HCT116 (cell line): ENCODE measurements around the gene AFF1. TPM values are rescaled to one million over a fixed set of nuclear protein-coding genes. Genes with fewer than 3 reads are reported as not detected.

ENCODE experiments used
- ATAC-seq: fragments of 200-7000 bp; cut with Tn5 transposase; 2 replicates; pipeline ENCODE4 v1.9.1; 2020; ENCODE audit warnings: mild to moderate bottlenecking, moderate library complexity
- BruUV-seq: library from RNA; stranded (reverse); fragments of 400-500 nt; replicated peaks from 2 replicates; lab custom pipeline; 2021; lab: Mats Ljungman, UMichigan
- CTCF ChIA-PET: fragments of 300-600 bp; sonication (Branson Sonifier 250); formaldehyde crosslinking; loops from one replicate; lab custom pipeline; 2021; ENCODE audit warnings: antibody characterized with exemption; lab: Charles Lee
- POLR2A ChIA-PET: fragments of 300-600, 350-600 bp; sonication (Branson Sonifier 250); formaldehyde crosslinking; loops from one replicate; lab custom pipeline; 2021; ENCODE audit warnings: antibody characterized with exemption; lab: Charles Lee
- RAD21 ChIA-PET, 2 experiments: fragments of 300-600 bp; sonication (Branson Sonifier 250); formaldehyde crosslinking; loops; one replicate each; lab custom pipeline; 2023; ENCODE audit warnings: low total read pairs in 2 of 2; ENCODE audit not compliant: uncharacterized antibody in 2 of 2, unreplicated experiment in 2 of 2, low non-redundant PET in 1 of 2; lab: Charles Lee
- DNase-seq: peaks from one replicate; pipeline ENCODE4 v3.0.0-alpha.2; 2010; ENCODE audit warnings: low read depth, low spot score
- H2AFZ ChIP-seq: fragments of 200-600 bp; shearing (Covaris generic), sonication (generic); 2 replicates; pipeline ENCODE4 v1.6.1; 2017; ENCODE audit warnings: low read depth, mixed run types, mixed read lengths, antibody characterized with exemption, low read length; ENCODE audit not compliant: poor library complexity, severe bottlenecking
- H3K27ac ChIP-seq: 2 replicates; pipeline ENCODE4 v1.5.1; 2012; ENCODE audit warnings: low read depth, low read length
- H3K27me3 ChIP-seq: fragments of 200-600 bp; sonication (generic); 2 replicates; pipeline ENCODE4 v1.6.1; 2016; ENCODE audit warnings: mixed run types, low read length, mixed read lengths; ENCODE audit not compliant: insufficient read depth
- H3K36me3 ChIP-seq, 2 experiments: fragments of 200-500 bp in 1 of 2; fragments of 200-600 bp in 1 of 2; sonication (Bioruptor generic) in 1 of 2; sonication (generic) in 1 of 2; 2 replicates each; pipeline versions ENCODE4 v1.5.1 to v1.6.1; 2014 to 2016; ENCODE audit warnings: low read length in 2 of 2, inconsistent platforms in 1 of 2, mixed read lengths in 1 of 2, mixed run types in 1 of 2; ENCODE audit not compliant: insufficient read depth in 2 of 2, control insufficient read depth in 1 of 2
- H3K4me1 ChIP-seq, 2 experiments: fragments of 200-600 bp in 1 of 2; sonication (generic) in 1 of 2; 2 replicates each; pipeline versions ENCODE4 v1.5.1 to v1.6.1; 2012 to 2017; ENCODE audit warnings: low read length in 2 of 2, inconsistent platforms in 1 of 2, mild to moderate bottlenecking in 1 of 2, mixed read lengths in 1 of 2, mixed run types in 1 of 2, moderate library complexity in 1 of 2; ENCODE audit not compliant: insufficient read depth in 2 of 2, control insufficient read depth in 1 of 2
- H3K4me2 ChIP-seq: fragments of 200-600 bp; sonication (generic); 2 replicates; pipeline ENCODE4 v1.6.1; 2017; ENCODE audit warnings: mixed run types, low read length, mixed read lengths
- H3K4me3 ChIP-seq, 2 experiments: fragments of 200-600 bp in 1 of 2; sonication (generic) in 1 of 2; replicated peaks in 1 of 2; 2 replicates each; pipeline ENCODE4 v1.5.1; 2011 to 2016; ENCODE audit warnings: low read length in 2 of 2, control low read depth in 1 of 2, low read depth in 1 of 2, mild to moderate bottlenecking in 1 of 2, mixed read lengths in 1 of 2, mixed run types in 1 of 2
- H3K79me2 ChIP-seq: fragments of 200-600 bp; sonication (generic); 2 replicates; pipeline ENCODE4 v1.6.1; 2017; ENCODE audit warnings: mild to moderate bottlenecking, mixed run types, low read length, moderate library complexity, mixed read lengths; ENCODE audit not compliant: insufficient read depth
- H3K9ac ChIP-seq: fragments of 200-600 bp; sonication (generic); 2 replicates; pipeline ENCODE4 v1.6.1; 2016; ENCODE audit warnings: low read length, mixed read lengths
- H3K9me2 ChIP-seq: fragments of 200-600 bp; sonication (generic), shearing (Covaris generic); 2 replicates; pipeline ENCODE4 v1.6.1; 2017; ENCODE audit warnings: mixed run types, mild to moderate bottlenecking, moderate library complexity; ENCODE audit not compliant: insufficient read depth
- H3K9me3 ChIP-seq, 2 experiments: fragments of 200-500 bp in 1 of 2; fragments of 200-600 bp in 1 of 2; sonication (Bioruptor generic) in 1 of 2; sonication (generic) in 1 of 2; 2 replicates each; pipeline ENCODE4 v1.6.1; 2014 to 2017; ENCODE audit warnings: low read length in 2 of 2, mixed read lengths in 2 of 2, inconsistent platforms in 1 of 2, low read depth in 1 of 2, mild to moderate bottlenecking in 1 of 2, mixed run types in 1 of 2, moderate library complexity in 1 of 2; ENCODE audit not compliant: control insufficient read depth in 1 of 2, insufficient read depth in 1 of 2
- H4K20me1 ChIP-seq: fragments of 200-600 bp; sonication (generic), shearing (Covaris generic); 2 replicates; pipeline ENCODE4 v1.6.1; 2017; ENCODE audit warnings: mixed run types, mild to moderate bottlenecking, moderate library complexity; ENCODE audit not compliant: insufficient read depth
- CEBPB ChIP-seq: IDR thresholded peaks from 2 replicates; pipeline ENCODE4 v1.6.1; 2012; ENCODE audit warnings: low read depth
- ELF1 ChIP-seq: IDR thresholded peaks from 2 replicates; pipeline ENCODE4 v1.6.1; 2012; ENCODE audit warnings: low read depth, borderline replicate concordance
- EZH2 ChIP-seq: fragments of 200-600 bp; sonication (generic); IDR thresholded peaks from 2 replicates; pipeline ENCODE4 v1.6.1; 2017; ENCODE audit warnings: antibody characterized with exemption, mixed run types
- EZH2phosphoT487 ChIP-seq: fragments of 200-600 bp; IDR thresholded peaks from 2 replicates; pipeline ENCODE4 v1.6.1; 2018; ENCODE audit warnings: antibody characterized with exemption, borderline replicate concordance
- FOSL1 ChIP-seq: IDR thresholded peaks from 2 replicates; pipeline ENCODE4 v1.6.1; 2012; ENCODE audit warnings: low read depth
- MAX ChIP-seq: IDR thresholded peaks from 2 replicates; pipeline ENCODE4 v1.6.1; 2012
- POLR2A ChIP-seq: IDR thresholded peaks from 2 replicates; pipeline ENCODE4 v1.7.0; 2011; ENCODE audit warnings: borderline replicate concordance; ENCODE audit not compliant: insufficient read depth, insufficient read length; ENCODE audit errors: extremely low read depth
- SP1 ChIP-seq: IDR thresholded peaks from 2 replicates; pipeline ENCODE4 v1.6.1; 2012; ENCODE audit warnings: low read depth
- SRF ChIP-seq: IDR thresholded peaks from 2 replicates; pipeline ENCODE4 v1.6.1; 2012; ENCODE audit warnings: low read depth
- TCF7L2 ChIP-seq: IDR thresholded peaks from 2 replicates; pipeline ENCODE4 v1.7.0; 2011; ENCODE audit warnings: borderline replicate concordance, inconsistent platforms; ENCODE audit not compliant: insufficient read depth, insufficient read length; ENCODE audit errors: extremely low read depth
- ZNF274 ChIP-seq: fragments of 200-500 bp; sonication (Bioruptor generic); IDR thresholded peaks from 2 replicates; pipeline ENCODE4 v1.6.1; 2014; ENCODE audit warnings: mild to moderate bottlenecking, low read depth, low read length, inconsistent platforms
- intact Hi-C: fragments of 100-400 bp; cut with micrococcal nuclease; formaldehyde crosslinking; loops from 2 replicates; pipeline ENCODE4 v1.10.0; 2022
- total RNA-seq: library from RNA; stranded (reverse); gene quantifications from one replicate; pipeline ENCODE4 v1.2.1, GENCODE V29; 2021; ENCODE audit not compliant: unreplicated experiment
- TF ChIP-seq, protein P1 (sequence below), 3 experiments: fragments of 200-600 bp in 1 of 3; sonication (generic) in 1 of 3; IDR thresholded peaks in 2 of 3; conservative IDR thresholded peaks in 1 of 3; 2 replicates each; pipeline ENCODE4 v1.5.1; 2012 to 2017; ENCODE audit warnings: low read depth in 2 of 3, low read length in 2 of 3, antibody characterized with exemption in 1 of 3, borderline replicate concordance in 1 of 3, control low read depth in 1 of 3, mild to moderate bottlenecking in 1 of 3, mixed read lengths in 1 of 3, mixed run types in 1 of 3, moderate library complexity in 1 of 3; ENCODE audit not compliant: insufficient read depth in 1 of 3
- TF ChIP-seq, protein P2 (sequence below): IDR thresholded peaks from 2 replicates; pipeline ENCODE4 v1.6.1; 2011; ENCODE audit warnings: mild to moderate bottlenecking, low read length, moderate library complexity; ENCODE audit not compliant: insufficient replicate concordance; ENCODE audit errors: extremely low read depth

AFF1 gene
- total RNA-seq, 1 experiment from 2014 or later = 43.1 TPM

- TF ChIP-seq, protein P1, sequence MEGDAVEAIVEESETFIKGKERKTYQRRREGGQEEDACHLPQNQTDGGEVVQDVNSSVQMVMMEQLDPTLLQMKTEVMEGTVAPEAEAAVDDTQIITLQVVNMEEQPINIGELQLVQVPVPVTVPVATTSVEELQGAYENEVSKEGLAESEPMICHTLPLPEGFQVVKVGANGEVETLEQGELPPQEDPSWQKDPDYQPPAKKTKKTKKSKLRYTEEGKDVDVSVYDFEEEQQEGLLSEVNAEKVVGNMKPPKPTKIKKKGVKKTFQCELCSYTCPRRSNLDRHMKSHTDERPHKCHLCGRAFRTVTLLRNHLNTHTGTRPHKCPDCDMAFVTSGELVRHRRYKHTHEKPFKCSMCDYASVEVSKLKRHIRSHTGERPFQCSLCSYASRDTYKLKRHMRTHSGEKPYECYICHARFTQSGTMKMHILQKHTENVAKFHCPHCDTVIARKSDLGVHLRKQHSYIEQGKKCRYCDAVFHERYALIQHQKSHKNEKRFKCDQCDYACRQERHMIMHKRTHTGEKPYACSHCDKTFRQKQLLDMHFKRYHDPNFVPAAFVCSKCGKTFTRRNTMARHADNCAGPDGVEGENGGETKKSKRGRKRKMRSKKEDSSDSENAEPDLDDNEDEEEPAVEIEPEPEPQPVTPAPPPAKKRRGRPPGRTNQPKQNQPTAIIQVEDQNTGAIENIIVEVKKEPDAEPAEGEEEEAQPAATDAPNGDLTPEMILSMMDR (IDR thresholded peaks at IDR 0.05 in 2 of 3, conservative IDR thresholded peaks at IDR 0.05 in 1 of 3; ENCODE audit: borderline replicate concordance in 1 of 3, insufficient read depth in 1 of 3, low read depth in 2 of 3, low read length in 2 of 3) = no peak
- TF ChIP-seq ZNF274 = no peak
- TF ChIP-seq, protein P2, sequence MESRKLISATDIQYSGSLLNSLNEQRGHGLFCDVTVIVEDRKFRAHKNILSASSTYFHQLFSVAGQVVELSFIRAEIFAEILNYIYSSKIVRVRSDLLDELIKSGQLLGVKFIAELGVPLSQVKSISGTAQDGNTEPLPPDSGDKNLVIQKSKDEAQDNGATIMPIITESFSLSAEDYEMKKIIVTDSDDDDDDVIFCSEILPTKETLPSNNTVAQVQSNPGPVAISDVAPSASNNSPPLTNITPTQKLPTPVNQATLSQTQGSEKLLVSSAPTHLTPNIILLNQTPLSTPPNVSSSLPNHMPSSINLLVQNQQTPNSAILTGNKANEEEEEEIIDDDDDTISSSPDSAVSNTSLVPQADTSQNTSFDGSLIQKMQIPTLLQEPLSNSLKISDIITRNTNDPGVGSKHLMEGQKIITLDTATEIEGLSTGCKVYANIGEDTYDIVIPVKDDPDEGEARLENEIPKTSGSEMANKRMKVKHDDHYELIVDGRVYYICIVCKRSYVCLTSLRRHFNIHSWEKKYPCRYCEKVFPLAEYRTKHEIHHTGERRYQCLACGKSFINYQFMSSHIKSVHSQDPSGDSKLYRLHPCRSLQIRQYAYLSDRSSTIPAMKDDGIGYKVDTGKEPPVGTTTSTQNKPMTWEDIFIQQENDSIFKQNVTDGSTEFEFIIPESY = no peak
- TF ChIP-seq, all 23 proteins: peak for 0
These were observed 145.7 kb downstream of the AFF1 start (continued) for GRCh38 chr4:87080462-87080861.

- Histone ChIP-seq H3K9me2 (no peaks in the 10 kb centered on the region), H3K79me2 (no peaks in the 10 kb centered on the region; the same call in 1 of the 2 replicates), H2AFZ (no peak overlapping the region), H3K4me3 (no peak overlapping the region), H4K20me1 (0 out of 2 replicates have a peak, but pooled peaks cover 3% of the 10 kb centered on the region), H3K9me3 (no peaks in the 10 kb centered on the region), H3K9ac (no peak overlapping the region), H3K4me1 (no peaks in the 10 kb centered on the region), H3K4me2 (no peak overlapping the region), H3K27ac (no peak overlapping the region), H3K27me3 (no peaks in the 10 kb centered on the region), H3K36me3 (no peaks in the 10 kb centered on the region)
- RAD21 ChIA-PET = no interaction called here
- POLR2A ChIA-PET = no interaction called here
- CTCF ChIA-PET = no interaction called here
- ATAC-seq (no peak), DNase-seq (no peak)
- BruUV-seq = no TSS peak
- intact Hi-C loops = no loop called here
- TF ChIP-seq, protein P1 (IDR thresholded peaks at IDR 0.05 in 2 of 3, conservative IDR thresholded peaks at IDR 0.05 in 1 of 3; ENCODE audit: borderline replicate concordance in 1 of 3, insufficient read depth in 1 of 3, low read depth in 2 of 3, low read length in 2 of 3) = no peak
- TF ChIP-seq, protein P2 = no peak
- TF ChIP-seq SP1 (no peak), EZH2phosphoT487 (no peak), EZH2 (no peak), CEBPB (no peak), MAX (no peak), ZNF274 (no peak), ELF1 (no peak), TCF7L2 (no peak), POLR2A (no peak), FOSL1 (no peak), SRF (no peak)
These were observed 147.0 kb downstream of the AFF1 start for GRCh38 chr4:87081826-87082225.
